Measurements from ENCODE around the gene ERC1.

Gene ERC1

GRCh38 chr12:1481326-1481725 is 490.3 kb downstream of the ERC1 start:
- H3F3A ChIP-seq (ENCODE audit: insufficient read depth, low read length): no peaks in the 10 kb centered on the region
- H3K9ac ChIP-seq (ENCODE audit: low read length): no peak overlapping the region
- no peak overlapping the region for H3K4me2 ChIP-seq (ENCODE audit: low read length)
- no peak overlapping the region for H3K27ac ChIP-seq (ENCODE audit: low read depth, low read length, poor library complexity, severe bottlenecking)
- no peak overlapping the region for H3K4me3 ChIP-seq (ENCODE audit: low read depth, low read length, poor library complexity, severe bottlenecking)
- H3K36me3 ChIP-seq (ENCODE audit: insufficient read depth, low read length): peaks cover 7% of the 10 kb centered on the region; the same call in 1 of the 2 replicates
- no peaks in the 10 kb centered on the region for H3K9me3 ChIP-seq (ENCODE audit: low read length)
- no peak overlapping the region for H2AFZ ChIP-seq (ENCODE audit: low read length)
- H4K20me1 ChIP-seq (ENCODE audit: insufficient read depth, low read length): no peaks in the 10 kb centered on the region
- H3K27me3 ChIP-seq (ENCODE audit: insufficient read depth, low read length): no peaks in the 10 kb centered on the region
- H3K79me2 ChIP-seq (ENCODE audit: insufficient read depth, low read length): no peaks in the 10 kb centered on the region
- no peaks in the 10 kb centered on the region for H3K9me2 ChIP-seq (ENCODE audit: low read depth, low read length)
- TF ChIP-seq EZH2 (IDR thresholded peaks at IDR 0.05; ENCODE audit: borderline replicate concordance, low read length): no peak
- TF ChIP-seq, protein P1, sequence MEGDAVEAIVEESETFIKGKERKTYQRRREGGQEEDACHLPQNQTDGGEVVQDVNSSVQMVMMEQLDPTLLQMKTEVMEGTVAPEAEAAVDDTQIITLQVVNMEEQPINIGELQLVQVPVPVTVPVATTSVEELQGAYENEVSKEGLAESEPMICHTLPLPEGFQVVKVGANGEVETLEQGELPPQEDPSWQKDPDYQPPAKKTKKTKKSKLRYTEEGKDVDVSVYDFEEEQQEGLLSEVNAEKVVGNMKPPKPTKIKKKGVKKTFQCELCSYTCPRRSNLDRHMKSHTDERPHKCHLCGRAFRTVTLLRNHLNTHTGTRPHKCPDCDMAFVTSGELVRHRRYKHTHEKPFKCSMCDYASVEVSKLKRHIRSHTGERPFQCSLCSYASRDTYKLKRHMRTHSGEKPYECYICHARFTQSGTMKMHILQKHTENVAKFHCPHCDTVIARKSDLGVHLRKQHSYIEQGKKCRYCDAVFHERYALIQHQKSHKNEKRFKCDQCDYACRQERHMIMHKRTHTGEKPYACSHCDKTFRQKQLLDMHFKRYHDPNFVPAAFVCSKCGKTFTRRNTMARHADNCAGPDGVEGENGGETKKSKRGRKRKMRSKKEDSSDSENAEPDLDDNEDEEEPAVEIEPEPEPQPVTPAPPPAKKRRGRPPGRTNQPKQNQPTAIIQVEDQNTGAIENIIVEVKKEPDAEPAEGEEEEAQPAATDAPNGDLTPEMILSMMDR (IDR thresholded peaks at IDR 0.05; ENCODE audit: low read length): no peak
- H3K4me1 ChIP-seq (ENCODE audit: insufficient read depth, low read length, severe bottlenecking): no peaks in the 10 kb centered on the region

GRCh38 chr12:1481906-1482305 is 490.9 kb downstream of the ERC1 start:
- H3K4me2 ChIP-seq (ENCODE audit: low read length): no peak overlapping the region
- H3K4me3 ChIP-seq (ENCODE audit: low read depth, low read length, poor library complexity, severe bottlenecking): no peak overlapping the region
- no peak overlapping the region for H2AFZ ChIP-seq (ENCODE audit: low read length)
- no peaks in the 10 kb centered on the region for H3F3A ChIP-seq (ENCODE audit: insufficient read depth, low read length)
- no peaks in the 10 kb centered on the region for H3K4me1 ChIP-seq (ENCODE audit: insufficient read depth, low read length, severe bottlenecking)
- H4K20me1 ChIP-seq (ENCODE audit: insufficient read depth, low read length): no peaks in the 10 kb centered on the region
- H3K9me3 ChIP-seq (ENCODE audit: low read length): no peaks in the 10 kb centered on the region
- H3K36me3 ChIP-seq (ENCODE audit: insufficient read depth, low read length): peaks cover 7% of the 10 kb centered on the region; the same call in 1 of the 2 replicates
- no peak overlapping the region for H3K9ac ChIP-seq (ENCODE audit: low read length)
- no peak overlapping the region for H3K27ac ChIP-seq (ENCODE audit: low read depth, low read length, poor library complexity, severe bottlenecking)
- TF ChIP-seq EZH2 (IDR thresholded peaks at IDR 0.05; ENCODE audit: borderline replicate concordance, low read length): no peak
- TF ChIP-seq, protein P1 (IDR thresholded peaks at IDR 0.05; ENCODE audit: low read length): no peak
- no peaks in the 10 kb centered on the region for H3K27me3 ChIP-seq (ENCODE audit: insufficient read depth, low read length)
- no peaks in the 10 kb centered on the region for H3K9me2 ChIP-seq (ENCODE audit: low read depth, low read length)
- H3K79me2 ChIP-seq (ENCODE audit: insufficient read depth, low read length): no peaks in the 10 kb centered on the region

- H3K9ac ChIP-seq (ENCODE audit: low read length): no peak overlapping the region
- TF ChIP-seq EZH2 (IDR thresholded peaks at IDR 0.05; ENCODE audit: borderline replicate concordance, low read length): no peak
- TF ChIP-seq, protein P1 (IDR thresholded peaks at IDR 0.05; ENCODE audit: low read length): no peak
- no peaks in the 10 kb centered on the region for H3K4me1 ChIP-seq (ENCODE audit: insufficient read depth, low read length, severe bottlenecking)
- H4K20me1 ChIP-seq (ENCODE audit: insufficient read depth, low read length): no peaks in the 10 kb centered on the region
- no peaks in the 10 kb centered on the region for H3K9me3 ChIP-seq (ENCODE audit: low read length)
- no peaks in the 10 kb centered on the region for H3K9me2 ChIP-seq (ENCODE audit: low read depth, low read length)
- no peak overlapping the region for H3K27ac ChIP-seq (ENCODE audit: low read depth, low read length, poor library complexity, severe bottlenecking)
- H3K27me3 ChIP-seq (ENCODE audit: insufficient read depth, low read length): no peaks in the 10 kb centered on the region
- peaks cover 37% of the 10 kb centered on the region for H3K36me3 ChIP-seq (ENCODE audit: insufficient read depth, low read length)
- no peaks in the 10 kb centered on the region for H3K79me2 ChIP-seq (ENCODE audit: insufficient read depth, low read length)
- no peak overlapping the region for H3K4me2 ChIP-seq (ENCODE audit: low read length)
- no peak overlapping the region for H3K4me3 ChIP-seq (ENCODE audit: low read depth, low read length, poor library complexity, severe bottlenecking)
- no peaks in the 10 kb centered on the region for H3F3A ChIP-seq (ENCODE audit: insufficient read depth, low read length)
- no peak overlapping the region for H2AFZ ChIP-seq (ENCODE audit: low read length)
These were observed 497.9 kb downstream of the ERC1 start for GRCh38 chr12:1488908-1489381.

Measured in OCI-LY1 (cell line).